Fibroblast of the aortic adventitia (primary cell): Measurements from ENCODE around the gene PIPOX. TPM values are rescaled to one million over a fixed set of nuclear protein-coding genes. Genes with fewer than 3 reads are reported as not detected.

ENCODE experiments used
- DNase-seq: peaks from one replicate; pipeline ENCODE4 v3.0.0-alpha.2; 2010; ENCODE audit warnings: low read depth
- H3K4me3 ChIP-seq: 2 replicates; pipeline ENCODE4 v1.5.1; 2011; ENCODE audit warnings: low read depth, mild to moderate bottlenecking, control low read depth, low read length, moderate library complexity
- total RNA-seq: library from RNA; depleted of rRNA; stranded (reverse); fragments of >200 nt; gene quantifications from 2 replicates; pipeline ENCODE4 v1.2.3, GENCODE V29; 2012; ENCODE audit warnings: low replicate concordance
- TF ChIP-seq, protein P1 (sequence below): IDR thresholded peaks from 2 replicates; pipeline ENCODE4 v1.5.1; 2011; ENCODE audit warnings: mild to moderate bottlenecking, low read length, control low read depth, inconsistent platforms; ENCODE audit not compliant: insufficient read depth

PIPOX gene
- total RNA-seq, 1 donor = 1.8 TPM

- H3K4me3 ChIP-seq = no peak overlapping the region
- TF ChIP-seq, protein P1, sequence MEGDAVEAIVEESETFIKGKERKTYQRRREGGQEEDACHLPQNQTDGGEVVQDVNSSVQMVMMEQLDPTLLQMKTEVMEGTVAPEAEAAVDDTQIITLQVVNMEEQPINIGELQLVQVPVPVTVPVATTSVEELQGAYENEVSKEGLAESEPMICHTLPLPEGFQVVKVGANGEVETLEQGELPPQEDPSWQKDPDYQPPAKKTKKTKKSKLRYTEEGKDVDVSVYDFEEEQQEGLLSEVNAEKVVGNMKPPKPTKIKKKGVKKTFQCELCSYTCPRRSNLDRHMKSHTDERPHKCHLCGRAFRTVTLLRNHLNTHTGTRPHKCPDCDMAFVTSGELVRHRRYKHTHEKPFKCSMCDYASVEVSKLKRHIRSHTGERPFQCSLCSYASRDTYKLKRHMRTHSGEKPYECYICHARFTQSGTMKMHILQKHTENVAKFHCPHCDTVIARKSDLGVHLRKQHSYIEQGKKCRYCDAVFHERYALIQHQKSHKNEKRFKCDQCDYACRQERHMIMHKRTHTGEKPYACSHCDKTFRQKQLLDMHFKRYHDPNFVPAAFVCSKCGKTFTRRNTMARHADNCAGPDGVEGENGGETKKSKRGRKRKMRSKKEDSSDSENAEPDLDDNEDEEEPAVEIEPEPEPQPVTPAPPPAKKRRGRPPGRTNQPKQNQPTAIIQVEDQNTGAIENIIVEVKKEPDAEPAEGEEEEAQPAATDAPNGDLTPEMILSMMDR = no peak
- DNase-seq = no peak
Measured at GRCh38 chr17:29018788-29019474, 24.0 kb upstream of the PIPOX start.

DNA sequence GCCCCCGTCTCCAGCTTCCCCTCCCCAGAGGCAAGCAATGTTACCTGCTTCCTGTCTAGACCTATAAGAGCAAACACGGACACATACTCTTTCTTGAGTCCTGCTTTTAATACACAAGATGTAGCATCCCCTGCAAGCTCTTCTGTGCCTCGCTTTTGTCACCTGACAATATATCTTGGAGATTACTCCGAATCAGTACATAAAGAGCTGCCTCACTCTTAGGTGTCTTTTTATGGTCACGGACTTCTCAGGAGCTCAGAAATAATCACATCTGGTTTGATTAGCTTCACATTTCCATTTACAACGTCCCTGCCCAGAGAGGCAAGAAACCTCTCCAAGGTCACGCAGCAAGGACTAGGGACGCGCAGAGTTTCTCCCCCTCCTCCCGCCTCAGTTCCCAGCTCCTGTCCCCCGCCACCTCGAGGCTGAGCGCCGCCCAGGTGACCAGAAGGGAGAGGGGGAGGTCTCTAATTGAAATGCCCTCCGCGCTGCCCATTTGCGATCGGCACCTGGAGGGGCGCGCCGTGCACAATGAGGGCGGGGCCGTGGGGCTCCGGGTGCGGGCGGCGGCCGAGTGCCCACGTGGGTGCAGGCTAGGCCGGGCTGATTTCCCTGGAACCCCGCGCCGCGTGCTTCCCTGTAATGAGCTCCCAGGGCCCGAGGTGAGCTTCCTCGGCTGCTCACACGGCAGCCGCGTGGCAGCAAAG is 23.3 kb upstream of the PIPOX start:
- TF ChIP-seq, protein P1 = no peak
- no peak for DNase-seq
- H3K4me3 ChIP-seq = no peak overlapping the region

- no peak overlapping the region for H3K4me3 ChIP-seq
- DNase-seq = no peak
- TF ChIP-seq, protein P1 = no peak
Measured at GRCh38 chr17:29020576-29020975, 22.4 kb upstream of the PIPOX start.

GRCh38 chr17:29021226-29021625 is 21.7 kb upstream of the PIPOX start:
- H3K4me3 ChIP-seq = no peak overlapping the region
- TF ChIP-seq, protein P1 = no peak
- DNase-seq = no peak

DNA sequence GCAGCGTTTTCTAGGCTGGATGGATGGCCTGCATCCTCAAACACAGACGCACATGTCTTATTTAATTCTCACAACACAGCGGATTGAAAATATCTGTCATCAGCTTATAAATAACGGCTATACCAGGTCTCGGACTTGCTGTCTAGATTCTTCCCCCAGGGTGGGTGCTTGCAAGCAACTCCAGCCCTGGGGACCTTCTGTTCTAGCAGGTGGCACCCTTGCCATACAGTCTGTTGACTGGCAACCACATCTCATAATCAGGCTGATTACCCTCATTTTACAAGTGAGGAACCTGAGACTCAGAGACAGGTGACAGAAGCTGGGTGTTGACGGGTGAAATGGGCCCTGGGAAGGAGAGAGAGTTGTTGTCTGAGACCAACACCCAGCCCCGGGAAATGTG is 20.9 kb upstream of the PIPOX start:
- TF ChIP-seq, protein P1 = no peak
- no peak for DNase-seq
- H3K4me3 ChIP-seq = no peak overlapping the region

DNA sequence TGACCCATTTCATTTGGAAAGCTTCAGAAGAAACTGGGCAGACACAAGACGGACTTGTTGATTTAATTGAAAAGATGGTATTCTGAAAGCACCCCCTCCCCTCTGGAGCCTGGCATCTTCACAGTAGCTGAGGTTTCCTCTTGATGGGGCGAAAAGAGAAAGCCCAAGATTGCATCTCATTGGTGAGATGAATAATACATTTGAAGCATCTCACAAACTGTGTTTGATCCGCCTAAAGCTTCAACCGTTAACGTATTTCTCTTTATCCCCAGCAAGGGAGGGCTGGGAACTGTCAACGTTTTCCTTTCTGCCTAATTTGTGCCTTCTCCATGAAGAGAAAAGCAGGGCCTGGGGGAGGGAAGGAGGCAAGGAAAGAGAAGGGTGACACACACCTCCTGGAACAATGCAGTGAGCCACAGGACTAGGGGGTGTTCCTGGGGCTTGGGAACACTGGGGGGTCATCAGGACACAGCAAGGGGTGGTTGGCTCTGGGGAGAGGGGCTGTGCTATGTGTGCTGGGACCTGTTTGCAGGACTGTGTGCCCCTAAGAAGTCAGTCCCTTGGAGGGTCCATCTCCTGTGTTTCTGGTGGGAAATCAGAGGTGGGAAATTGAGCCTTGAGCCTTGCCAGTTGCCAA is 18.5 kb upstream of the PIPOX start:
- no peak for DNase-seq
- TF ChIP-seq, protein P1 = no peak
- no peak overlapping the region for H3K4me3 ChIP-seq
